Activated CD8-positive, alpha-beta T cell treated with anti-CD3 and anti-CD28 coated beads, Interleukin-2, amount 10 ng/mL, durations not matched to agents 7 days and 5 days (primary cell): ENCODE measurements around the gene PCP4L1. TPM values are rescaled to one million over a fixed set of nuclear protein-coding genes. Genes with fewer than 3 reads are reported as not detected.
"Not testable (repeated sequence)": the region's sequence is repeated elsewhere in the genome, so short reads cannot be mapped to it uniquely, and the experiment has no call there.

ENCODE experiments used
- ATAC-seq: fragments of 150-1000 bp; cut with Tn5 transposase; one replicate; pipeline ENCODE4 v1.10.0; 2021; ENCODE audit warnings: moderate library complexity
- CTCF ChIA-PET: fragments of 350-600 bp; sonication (Branson Sonifier 250); formaldehyde crosslinking; loops from one replicate; lab custom pipeline; 2021; ENCODE audit warnings: antibody characterized with exemption; lab: Charles Lee
- POLR2A ChIA-PET: fragments of 350-600 bp; sonication (Branson Sonifier 250); formaldehyde crosslinking; loops from one replicate; lab custom pipeline; 2021; ENCODE audit warnings: antibody characterized with exemption; lab: Charles Lee
- DNase-seq: peaks from one replicate; pipeline ENCODE4 v3.0.0-alpha.2; 2020
- H3K27ac Mint-ChIP-seq: one replicate; pipeline ENCODE4 v1.8.0; 2021; ENCODE audit warnings: mild to moderate bottlenecking, mixed read lengths
- H3K27me3 Mint-ChIP-seq: one replicate; pipeline ENCODE4 v1.8.0; 2021; ENCODE audit warnings: low read depth, mixed read lengths
- H3K36me3 Mint-ChIP-seq: one replicate; pipeline ENCODE4 v1.8.0; 2021; ENCODE audit warnings: low read depth, mixed read lengths
- H3K4me1 Mint-ChIP-seq: one replicate; pipeline ENCODE4 v1.8.0; 2021; ENCODE audit warnings: low read depth, mixed read lengths
- H3K4me3 Mint-ChIP-seq: one replicate; pipeline ENCODE4 v1.8.0; 2021; ENCODE audit warnings: mild to moderate bottlenecking, mixed read lengths
- H3K9me3 Mint-ChIP-seq: one replicate; pipeline ENCODE4 v1.8.0; 2022; ENCODE audit warnings: mixed read lengths; ENCODE audit not compliant: insufficient read depth
- microRNA-seq: library from miRNA; unstranded; fragments of <30 nt; microRNA quantifications from one replicate; pipeline ENCODE4 v1.2.0, GENCODE V29; 2022
- total RNA-seq, 2 experiments: library from RNA; stranded (reverse); gene quantifications; one replicate each; pipeline ENCODE4 v1.2.3, GENCODE V29; 2021

PCP4L1 gene
- total RNA-seq, 2 experiments from 2014 or later: 0.34 to 0.40 TPM

DNA sequence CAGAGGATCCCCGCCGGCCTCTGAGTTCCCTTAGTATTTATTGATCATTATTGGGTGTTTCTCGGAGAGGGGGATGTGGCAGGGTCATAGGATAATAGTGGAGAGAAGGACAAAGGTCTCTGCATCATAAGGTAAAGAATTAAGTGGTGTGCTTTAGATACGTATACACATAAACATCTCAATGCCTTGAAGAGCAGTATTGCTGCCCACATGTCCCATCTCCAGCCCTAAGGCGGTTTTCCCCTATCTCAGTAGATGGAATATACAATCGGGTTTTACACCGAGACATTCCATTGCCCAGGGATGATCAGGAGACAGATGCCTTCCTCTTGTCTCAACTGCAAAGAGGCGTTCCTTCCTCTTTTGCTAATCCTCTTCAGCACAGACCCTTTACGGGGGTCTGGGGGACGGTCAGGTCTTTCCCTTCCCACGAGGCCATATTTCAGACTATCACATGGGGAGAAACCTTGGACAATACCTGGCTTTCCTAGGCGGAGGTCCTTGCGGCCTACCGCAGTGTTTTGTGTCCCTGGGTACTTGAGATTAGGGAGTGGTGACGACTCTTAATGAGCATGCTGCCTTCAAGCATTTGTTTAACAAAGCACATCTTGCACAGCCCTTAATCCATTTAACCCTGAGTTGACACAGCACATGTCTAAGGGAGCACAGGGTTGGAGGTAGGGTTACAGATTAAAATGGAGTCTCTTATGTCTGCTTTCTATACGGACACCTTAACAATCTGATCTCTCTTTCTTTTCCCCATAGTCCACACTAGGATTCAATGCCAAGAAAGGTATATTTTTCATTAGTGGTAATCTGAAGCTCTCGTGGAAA is 57.5 kb downstream of the PCP4L1 start:
- peak overlapping the region; percentile 99 for H3K4me3 Mint-ChIP-seq

DNA sequence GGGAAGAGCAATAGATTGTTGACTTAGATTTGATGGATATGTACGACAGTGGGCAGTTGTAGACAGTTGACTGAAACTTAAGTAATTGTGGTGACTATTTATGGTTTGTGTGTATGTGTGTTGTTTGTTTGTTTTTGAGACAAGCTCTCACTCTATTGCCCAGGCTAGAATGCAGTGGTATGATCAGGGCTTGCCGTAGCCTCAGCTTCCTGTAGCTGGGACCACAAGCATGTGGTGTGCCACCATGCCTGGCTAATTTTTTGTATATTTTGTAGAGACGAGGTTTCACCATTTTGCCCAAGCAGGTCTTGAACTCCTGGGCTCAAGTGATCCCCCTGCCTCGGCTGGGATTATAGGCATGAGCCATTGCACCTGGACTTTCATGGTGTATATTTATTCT is 65.5 kb downstream of the PCP4L1 start:
- DNase-seq (peak; percentile 67), ATAC-seq (peak; percentile 84)
- no peaks in the 10 kb centered on the region for H3K27me3 Mint-ChIP-seq
- peak overlapping the region; percentile 39 for H3K27ac Mint-ChIP-seq
- peaks cover 10% of the 10 kb centered on the region for H3K4me1 Mint-ChIP-seq
- no peak overlapping the region for H3K4me3 Mint-ChIP-seq
- no peaks in the 10 kb centered on the region for H3K9me3 Mint-ChIP-seq
- ChIA-PET CTCF (interaction anchor here (1.1 to 1.3 kb wide), 3 partner anchors 10 to 158 kb away, joined by 3 to 4 read pairs (median 3); partner anchors contain the start of genes PPOX and SDHC), POLR2A (no interaction called here)
- peaks cover 22% of the 10 kb centered on the region for H3K36me3 Mint-ChIP-seq

More for the DNA sequence above, 57.5 kb downstream of the PCP4L1 start:
- H3K27me3 Mint-ChIP-seq, H3K9me3 Mint-ChIP-seq, POLR2A ChIA-PET, ATAC-seq, H3K36me3 Mint-ChIP-seq, DNase-seq, H3K27ac Mint-ChIP-seq: not testable (repeated sequence)
- peaks cover 29% of the 10 kb centered on the region for H3K4me1 Mint-ChIP-seq
- CTCF ChIA-PET: interaction anchor here (0.8 to 2.4 kb wide), 2 partner anchors 10 to 91 kb away, joined by 3 to 11 read pairs; no protein-coding TSS in a partner anchor

DNA sequence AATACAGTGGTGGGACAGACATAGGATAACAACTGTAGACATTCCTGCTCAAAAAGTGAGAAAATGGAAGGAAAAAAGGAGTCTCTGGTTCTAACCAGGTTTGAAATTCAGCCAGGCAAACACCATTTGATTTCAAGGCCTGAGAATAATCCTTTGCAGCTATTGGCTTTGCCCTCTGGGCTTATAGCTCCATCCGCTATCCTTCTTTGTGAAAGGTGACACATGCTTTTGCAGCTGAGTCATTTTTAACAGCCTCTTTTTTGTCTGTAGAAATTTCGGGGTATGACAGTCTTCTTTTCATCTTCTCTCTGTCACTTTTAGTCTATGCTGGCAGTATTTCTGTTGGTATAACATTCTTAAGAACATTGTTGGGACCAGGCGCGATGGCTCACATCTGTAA is 71.8 kb downstream of the PCP4L1 start:
- Mint-ChIP-seq H3K4me1 (no peaks in the 10 kb centered on the region), H3K4me3 (no peak overlapping the region), H3K27ac (no peak overlapping the region), H3K9me3 (no peaks in the 10 kb centered on the region), H3K27me3 (no peaks in the 10 kb centered on the region), H3K36me3 (peaks cover 43% of the 10 kb centered on the region)
- ChIA-PET CTCF (no interaction called here), POLR2A (interaction anchor here (0.7 kb wide), 1 partner anchor 16 kb away, joined by 6 read pairs; no protein-coding TSS in a partner anchor)
- ATAC-seq: no peak
- no peak for DNase-seq

DNA sequence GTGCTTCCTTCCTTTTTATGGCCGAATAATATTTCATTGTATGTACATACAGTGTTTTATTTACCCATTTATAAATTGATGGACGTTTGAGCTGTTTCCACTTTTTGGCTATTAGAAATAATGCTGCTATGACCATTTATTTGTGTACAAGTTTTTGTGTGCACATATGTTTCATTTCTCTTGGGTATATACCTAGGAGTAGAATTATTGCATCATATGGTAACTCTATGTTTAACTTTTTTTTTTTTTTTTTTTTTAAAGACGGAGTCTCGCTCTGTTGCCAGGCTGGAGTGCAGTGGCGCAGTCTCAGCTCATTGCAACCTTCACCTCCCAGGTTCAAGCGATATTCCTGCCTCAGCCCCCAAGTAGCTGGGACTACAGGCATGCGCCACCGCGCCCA is 74.6 kb downstream of the PCP4L1 start:
- Mint-ChIP-seq H3K27me3 (no peaks in the 10 kb centered on the region), H3K9me3 (no peaks in the 10 kb centered on the region), H3K27ac (no peak overlapping the region), H3K4me1 (no peaks in the 10 kb centered on the region), H3K36me3 (peaks cover 46% of the 10 kb centered on the region), H3K4me3 (no peak overlapping the region)
- DNase-seq (no peak), ATAC-seq (no peak)
- POLR2A ChIA-PET: interaction anchor here (1.3 kb wide), 1 partner anchor 19 kb away, joined by 3 read pairs; the partner anchor contains the start of gene SDHC
- CTCF ChIA-PET: interaction anchor here (1.7 kb wide), 1 partner anchor 103 kb away, joined by 4 read pairs; no protein-coding TSS in a partner anchor

Small RNAs within 50 kb of the gene (microRNA-seq; reads per million reads assigned to microRNA genes)
- not detected for gene MIR5187

Other genes with a start within 250 kb of the PCP4L1 start
- 10 to 100 TPM; 13.7 to 18.4 TPM for gene F11R, start 237.6 kb upstream of the PCP4L1 start, total RNA-seq
- 10 to 100 TPM; 63.2 to 63.3 TPM for gene TSTD1, start 219.8 kb upstream of the PCP4L1 start, total RNA-seq
- gene USF1, start 212.8 kb upstream of the PCP4L1 start, total RNA-seq: 10 to 100 TPM; 81.6 to 83.2 TPM
- gene ARHGAP30, start 188.9 kb upstream of the PCP4L1 start, total RNA-seq: 100 to 1,000 TPM; 277 to 281 TPM
- not detected for gene NECTIN4, start 169.2 kb upstream of the PCP4L1 start, total RNA-seq
- gene KLHDC9, start 160.4 kb upstream of the PCP4L1 start, total RNA-seq: under 1 TPM; 0.61 to 0.91 TPM
- 10 to 100 TPM; 66.3 to 68.0 TPM for gene PFDN2, start 140.7 kb upstream of the PCP4L1 start, total RNA-seq
- 10 to 100 TPM; 34.1 to 35.2 TPM for gene NIT1, start 140.6 kb upstream of the PCP4L1 start, total RNA-seq
- 10 to 100 TPM; 34.5 to 36.3 TPM for gene DEDD, start 126.1 kb upstream of the PCP4L1 start, total RNA-seq
- 100 to 1,000 TPM; 103 to 104 TPM for gene UFC1, start 104.8 kb upstream of the PCP4L1 start, total RNA-seq
- 10 to 100 TPM; 29.2 to 32.0 TPM for gene USP21, start 99.2 kb upstream of the PCP4L1 start, total RNA-seq
- 10 to 100 TPM; 37.7 to 38.5 TPM for gene PPOX, start 92.3 kb upstream of the PCP4L1 start, total RNA-seq
- gene B4GALT3, start 81.2 kb upstream of the PCP4L1 start, total RNA-seq: 10 to 100 TPM; 34.2 to 37.0 TPM
- 1 to 10 TPM in 1 of 2 experiments, under 1 TPM in 1; 0.82 to 2.1 TPM for gene ADAMTS4, start 59.7 kb upstream of the PCP4L1 start, total RNA-seq
- 10 to 100 TPM; 73.6 to 76.8 TPM for gene NDUFS2, start 56.4 kb upstream of the PCP4L1 start, total RNA-seq
- gene FCER1G, start 43.5 kb upstream of the PCP4L1 start, total RNA-seq: 10 to 100 TPM; 12.0 to 14.0 TPM
- not detected for gene APOA2, start 35.1 kb upstream of the PCP4L1 start, total RNA-seq
- gene TOMM40L, start 32.7 kb upstream of the PCP4L1 start, total RNA-seq: 10 to 100 TPM; 19.1 to 22.0 TPM
- not detected for gene NR1I3, start 20.5 kb upstream of the PCP4L1 start, total RNA-seq
- 1 to 10 TPM; 2.8 to 3.4 TPM for gene MPZ, start 51.2 kb downstream of the PCP4L1 start, total RNA-seq
- 100 to 1,000 TPM; 151 to 163 TPM for gene SDHC, start 55.6 kb downstream of the PCP4L1 start, total RNA-seq
- not detected for gene CFAP126, start 109.1 kb downstream of the PCP4L1 start, total RNA-seq
- under 1 TPM in 1 of 2 experiments, not detected in 1; 0.21 TPM for gene FCGR2A, start 246.7 kb downstream of the PCP4L1 start, total RNA-seq